ENCODE data around the gene ABCG1. TPM values are rescaled to one million over a fixed set of nuclear protein-coding genes. Genes with fewer than 3 reads are reported as not detected.

The ABCG1 gene
- total RNA-seq, 1 donor from 2014 or later, result 74.9 TPM

DNA sequence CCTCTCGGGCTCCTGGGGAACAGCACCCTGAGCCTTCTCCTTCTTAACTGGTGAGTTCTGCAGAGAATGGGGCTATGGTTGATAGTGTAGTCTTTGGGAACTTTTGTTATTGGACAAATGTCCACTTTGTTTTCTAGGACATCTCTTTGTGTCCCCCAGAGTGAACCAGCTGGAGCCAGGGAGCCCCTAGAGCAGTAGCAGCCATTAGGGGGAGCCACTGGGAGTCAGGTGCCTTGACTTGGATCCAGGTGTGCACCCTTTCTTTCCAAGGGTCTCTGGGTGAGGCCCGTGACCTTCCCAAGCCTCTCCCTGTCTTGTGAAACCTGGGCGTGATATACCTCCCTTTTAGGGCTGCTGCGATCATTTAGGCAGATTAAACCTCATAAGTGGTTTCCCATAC lies 36.9 kb downstream of the ABCG1 start:
- no peaks in the 10 kb centered on the region for H3K27me3 ChIP-seq (ENCODE audit: low read depth)
- no peaks in the 10 kb centered on the region for H3K9me3 ChIP-seq
- no peak overlapping the region for H3K27ac ChIP-seq
- DNase-seq (no peak), ATAC-seq (no peak)
- H3K4me1 ChIP-seq, result peaks cover 25% of the 10 kb centered on the region
- no peaks in the 10 kb centered on the region for H3K36me3 ChIP-seq
- H3K4me3 ChIP-seq, result no peak overlapping the region
- intact Hi-C loops (cut with DNase I), result no loop called here
- TF ChIP-seq, protein P1, sequence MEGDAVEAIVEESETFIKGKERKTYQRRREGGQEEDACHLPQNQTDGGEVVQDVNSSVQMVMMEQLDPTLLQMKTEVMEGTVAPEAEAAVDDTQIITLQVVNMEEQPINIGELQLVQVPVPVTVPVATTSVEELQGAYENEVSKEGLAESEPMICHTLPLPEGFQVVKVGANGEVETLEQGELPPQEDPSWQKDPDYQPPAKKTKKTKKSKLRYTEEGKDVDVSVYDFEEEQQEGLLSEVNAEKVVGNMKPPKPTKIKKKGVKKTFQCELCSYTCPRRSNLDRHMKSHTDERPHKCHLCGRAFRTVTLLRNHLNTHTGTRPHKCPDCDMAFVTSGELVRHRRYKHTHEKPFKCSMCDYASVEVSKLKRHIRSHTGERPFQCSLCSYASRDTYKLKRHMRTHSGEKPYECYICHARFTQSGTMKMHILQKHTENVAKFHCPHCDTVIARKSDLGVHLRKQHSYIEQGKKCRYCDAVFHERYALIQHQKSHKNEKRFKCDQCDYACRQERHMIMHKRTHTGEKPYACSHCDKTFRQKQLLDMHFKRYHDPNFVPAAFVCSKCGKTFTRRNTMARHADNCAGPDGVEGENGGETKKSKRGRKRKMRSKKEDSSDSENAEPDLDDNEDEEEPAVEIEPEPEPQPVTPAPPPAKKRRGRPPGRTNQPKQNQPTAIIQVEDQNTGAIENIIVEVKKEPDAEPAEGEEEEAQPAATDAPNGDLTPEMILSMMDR (IDR thresholded peaks at IDR 0.05), result no peak

DNA sequence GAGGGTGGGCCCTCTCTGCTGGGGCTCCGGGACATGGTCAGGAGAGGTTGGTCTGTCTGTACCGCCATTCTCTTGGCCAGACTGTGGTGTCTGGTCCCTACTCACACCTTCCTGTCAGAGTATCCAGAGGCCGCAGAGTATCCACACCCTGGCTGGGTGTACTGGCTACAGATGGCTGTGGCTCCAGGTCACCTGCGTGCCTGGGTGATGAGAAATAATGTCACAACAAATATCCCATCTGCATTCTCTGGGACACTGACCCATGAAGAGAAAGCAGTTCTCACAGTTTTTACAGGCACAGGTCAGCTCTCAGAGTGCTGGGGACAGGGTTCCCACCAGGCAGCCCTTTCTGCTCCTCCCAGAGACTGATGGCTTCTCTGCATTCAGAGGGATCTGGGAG lies 37.4 kb downstream of the ABCG1 start:
- no peaks in the 10 kb centered on the region for H3K9me3 ChIP-seq
- TF ChIP-seq, protein P1 (IDR thresholded peaks at IDR 0.05), result no peak
- H3K4me1 ChIP-seq, result peaks cover 25% of the 10 kb centered on the region
- no peak overlapping the region for H3K4me3 ChIP-seq
- no peaks in the 10 kb centered on the region for H3K27me3 ChIP-seq (ENCODE audit: low read depth)
- H3K27ac ChIP-seq, result no peak overlapping the region
- intact Hi-C loops (cut with DNase I), result no loop called here
- H3K36me3 ChIP-seq, result no peaks in the 10 kb centered on the region
- ATAC-seq (no peak), DNase-seq (no peak)

DNA sequence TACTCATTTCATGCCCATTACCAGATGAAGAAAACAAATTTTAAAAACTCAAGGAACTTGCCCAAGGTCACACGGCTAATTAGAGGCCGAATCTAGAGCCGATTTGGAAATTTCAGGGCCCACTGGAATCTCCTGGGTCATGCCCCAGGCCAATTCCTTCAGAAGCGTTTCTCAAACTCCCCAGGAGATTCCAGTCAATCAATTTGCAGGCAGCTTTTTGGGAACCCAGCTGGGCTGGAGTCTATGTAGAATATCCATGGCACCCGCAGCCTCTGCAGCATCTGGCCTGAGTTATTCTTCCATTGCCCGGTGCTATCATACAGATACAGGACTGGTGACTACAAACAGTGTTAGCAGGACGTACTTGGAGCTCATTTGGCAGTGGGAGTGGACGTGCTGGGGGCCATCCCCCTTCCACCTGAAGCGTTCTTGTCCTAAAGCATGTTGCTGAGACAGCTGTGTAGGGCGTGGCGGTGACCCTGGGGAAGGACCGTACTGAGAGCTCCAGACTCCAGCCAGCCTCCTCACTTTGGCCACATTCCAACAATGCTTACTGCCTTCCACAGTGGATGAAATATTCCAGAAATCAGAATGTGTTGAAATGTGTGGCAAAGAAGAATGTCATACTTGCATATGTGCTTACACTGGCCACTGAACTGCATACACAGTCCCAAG lies 38.3 kb downstream of the ABCG1 start:
- ATAC-seq, result no peak
- Histone ChIP-seq H3K4me1 (peaks cover 34% of the 10 kb centered on the region), H3K27me3 (ENCODE audit: low read depth) (no peaks in the 10 kb centered on the region), H3K9me3 (no peaks in the 10 kb centered on the region), H3K36me3 (no peaks in the 10 kb centered on the region), H3K4me3 (no peak overlapping the region), H3K27ac (no peak overlapping the region)
- peak; percentile 34 for DNase-seq
- TF ChIP-seq, protein P1 (IDR thresholded peaks at IDR 0.05), result no peak
- intact Hi-C loops (cut with DNase I), result no loop called here

DNA sequence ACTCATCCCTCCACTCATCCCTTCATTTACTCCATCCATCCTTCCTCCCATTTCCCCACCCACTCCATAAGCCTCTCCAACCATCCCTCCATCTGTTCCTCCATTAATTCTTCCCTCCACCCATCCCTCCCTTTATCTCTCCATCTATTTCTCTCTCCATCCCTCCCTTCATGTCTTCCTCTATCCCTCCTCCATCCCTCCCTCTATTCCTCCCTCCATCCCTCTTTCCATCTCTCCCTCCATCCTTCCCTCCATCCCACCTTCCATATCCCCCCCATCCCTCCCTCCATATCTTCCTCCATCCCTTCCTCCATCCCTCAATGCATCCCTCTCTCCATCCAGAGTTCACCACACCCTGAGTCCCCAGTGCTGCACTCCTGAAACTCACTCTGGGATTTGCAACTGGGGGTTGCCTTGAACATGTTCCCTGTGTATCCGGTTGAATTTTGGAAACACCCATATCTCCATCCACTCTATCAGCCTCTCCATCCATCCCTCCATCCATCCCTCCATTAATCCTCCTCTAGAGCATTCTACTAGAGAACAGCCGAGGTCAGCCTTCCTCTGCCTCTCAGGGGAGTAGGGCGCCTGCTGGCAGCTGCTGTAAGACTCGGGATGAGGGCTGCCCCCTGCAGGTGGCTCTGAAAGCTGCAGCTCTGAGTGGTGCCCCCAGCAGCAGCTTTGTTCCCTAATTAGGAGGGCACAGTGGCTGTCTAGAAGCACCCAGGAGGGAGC lies 39.4 kb downstream of the ABCG1 start:
- Histone ChIP-seq H3K4me1 (peaks cover 45% of the 10 kb centered on the region), H3K9me3 (no peaks in the 10 kb centered on the region), H3K27me3 (ENCODE audit: low read depth) (no peaks in the 10 kb centered on the region), H3K27ac (no peak overlapping the region), H3K36me3 (no peaks in the 10 kb centered on the region), H3K4me3 (no peak overlapping the region)
- peak; percentile 84 for DNase-seq
- ATAC-seq, result peak; percentile 75
- TF ChIP-seq, protein P1 (IDR thresholded peaks at IDR 0.05), result peak; percentile 90
- intact Hi-C loops (cut with DNase I), result no loop called here

DNA sequence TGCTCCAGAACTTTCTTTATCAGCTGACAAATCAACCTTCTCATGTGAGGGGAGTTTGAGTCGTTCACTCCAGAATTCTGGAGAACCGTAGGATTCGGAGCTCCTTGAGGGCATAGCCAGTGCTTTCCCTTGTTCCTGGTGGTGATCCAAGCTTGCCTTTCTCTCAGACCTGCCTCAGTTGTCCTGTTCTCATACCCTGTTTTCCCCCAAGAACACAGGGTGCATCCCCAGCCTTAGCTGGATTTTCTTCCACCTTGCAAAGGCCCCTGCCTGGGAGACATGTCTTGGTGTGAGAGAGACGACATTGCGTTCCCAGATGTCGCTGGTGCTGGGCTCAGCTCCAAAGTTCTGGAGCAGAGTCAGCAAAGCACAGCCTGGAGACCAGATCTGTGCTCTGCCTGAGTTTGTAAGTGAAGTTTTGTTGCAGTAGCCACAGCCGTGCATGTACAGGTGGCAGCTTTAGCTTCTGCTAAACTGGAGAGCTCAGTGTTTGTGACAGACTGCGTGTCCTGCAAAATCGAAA lies 40.0 kb downstream of the ABCG1 start:
- no peak overlapping the region for H3K4me3 ChIP-seq
- no peaks in the 10 kb centered on the region for H3K9me3 ChIP-seq
- peaks cover 51% of the 10 kb centered on the region for H3K4me1 ChIP-seq
- H3K27ac ChIP-seq, result no peak overlapping the region
- TF ChIP-seq, protein P1 (IDR thresholded peaks at IDR 0.05), result peak; percentile 6
- H3K27me3 ChIP-seq (ENCODE audit: low read depth), result no peaks in the 10 kb centered on the region
- ATAC-seq (no peak), DNase-seq (no peak)
- no peaks in the 10 kb centered on the region for H3K36me3 ChIP-seq
- intact Hi-C loops (cut with DNase I), result no loop called here
